ENCODE measurements around the gene NPDC1.

Gene NPDC1

DNA sequence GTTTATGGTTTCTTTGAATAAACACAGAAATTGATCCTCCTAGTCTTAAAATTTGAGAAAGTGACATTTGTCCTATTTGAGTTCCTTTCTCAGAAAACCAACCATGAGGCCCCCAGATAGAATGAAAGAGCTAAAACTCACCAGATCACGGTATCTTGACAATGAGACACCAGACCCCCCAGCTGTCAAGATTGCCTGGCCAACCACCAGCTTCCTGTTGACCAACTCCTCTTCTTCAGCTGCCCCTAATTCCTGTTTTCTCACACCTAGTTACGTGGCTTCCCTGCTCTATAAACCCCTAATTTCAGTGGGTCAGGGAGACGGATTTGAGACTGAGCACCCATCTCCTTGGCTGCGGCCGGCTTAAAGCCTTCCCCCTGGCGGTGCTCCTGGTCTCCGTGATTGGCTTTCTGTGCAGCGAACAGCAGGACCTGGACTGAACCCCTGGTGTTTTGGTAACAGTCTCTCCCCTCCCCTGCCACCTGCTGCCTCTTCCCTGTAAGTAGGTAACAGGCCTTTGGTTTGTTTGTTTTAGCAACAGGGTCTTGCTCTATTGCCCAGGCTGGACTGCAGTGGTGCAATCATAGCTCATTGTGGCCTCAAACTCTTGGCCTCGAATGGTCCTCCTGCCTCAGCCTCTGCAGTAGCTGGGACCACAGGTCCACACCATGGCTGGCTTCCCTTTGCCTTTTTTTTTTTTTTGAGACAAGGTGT is 12.7 kb upstream of the NPDC1 start:
- Histone ChIP-seq H3K36me3 (peaks cover 2% of the 10 kb centered on the region), H3K9me3 (no peaks in the 10 kb centered on the region), H3K4me3 (ENCODE audit: low read depth, low read length) (no peak overlapping the region), H3K4me1 (peaks cover 15% of the 10 kb centered on the region), H3K27me3 (no peaks in the 10 kb centered on the region)
- TF ChIP-seq, protein P1, sequence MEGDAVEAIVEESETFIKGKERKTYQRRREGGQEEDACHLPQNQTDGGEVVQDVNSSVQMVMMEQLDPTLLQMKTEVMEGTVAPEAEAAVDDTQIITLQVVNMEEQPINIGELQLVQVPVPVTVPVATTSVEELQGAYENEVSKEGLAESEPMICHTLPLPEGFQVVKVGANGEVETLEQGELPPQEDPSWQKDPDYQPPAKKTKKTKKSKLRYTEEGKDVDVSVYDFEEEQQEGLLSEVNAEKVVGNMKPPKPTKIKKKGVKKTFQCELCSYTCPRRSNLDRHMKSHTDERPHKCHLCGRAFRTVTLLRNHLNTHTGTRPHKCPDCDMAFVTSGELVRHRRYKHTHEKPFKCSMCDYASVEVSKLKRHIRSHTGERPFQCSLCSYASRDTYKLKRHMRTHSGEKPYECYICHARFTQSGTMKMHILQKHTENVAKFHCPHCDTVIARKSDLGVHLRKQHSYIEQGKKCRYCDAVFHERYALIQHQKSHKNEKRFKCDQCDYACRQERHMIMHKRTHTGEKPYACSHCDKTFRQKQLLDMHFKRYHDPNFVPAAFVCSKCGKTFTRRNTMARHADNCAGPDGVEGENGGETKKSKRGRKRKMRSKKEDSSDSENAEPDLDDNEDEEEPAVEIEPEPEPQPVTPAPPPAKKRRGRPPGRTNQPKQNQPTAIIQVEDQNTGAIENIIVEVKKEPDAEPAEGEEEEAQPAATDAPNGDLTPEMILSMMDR (IDR thresholded peaks at IDR 0.05; ENCODE audit: low read depth, low read length): no peak
- no peak for DNase-seq

DNA sequence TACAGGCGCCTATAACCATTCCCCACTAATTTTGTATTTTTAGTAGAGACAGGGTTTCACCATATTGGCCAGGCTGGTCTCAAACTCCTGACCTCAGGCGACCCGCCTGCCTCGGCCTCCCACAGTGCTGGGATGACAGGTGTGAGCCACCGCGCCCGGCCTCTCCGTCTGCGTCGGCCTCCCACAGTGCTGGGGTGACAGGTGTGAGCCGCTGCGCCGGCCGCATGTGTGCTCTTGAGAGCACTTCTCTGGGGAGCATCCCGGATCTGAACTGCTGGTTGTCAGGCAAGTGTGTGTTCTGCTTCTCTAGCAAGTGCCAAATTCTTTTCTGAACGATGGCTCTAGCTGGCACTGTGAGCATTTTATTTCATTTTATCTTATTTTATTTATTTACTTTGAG is 11.6 kb upstream of the NPDC1 start:
- Histone ChIP-seq H3K27me3 (no peaks in the 10 kb centered on the region), H3K4me1 (peaks cover 15% of the 10 kb centered on the region), H3K36me3 (no peaks in the 10 kb centered on the region), H3K9me3 (no peaks in the 10 kb centered on the region), H3K4me3 (ENCODE audit: low read depth, low read length) (no peak overlapping the region)
- TF ChIP-seq, protein P1 (IDR thresholded peaks at IDR 0.05; ENCODE audit: low read depth, low read length): no peak
- DNase-seq: no peak

DNA sequence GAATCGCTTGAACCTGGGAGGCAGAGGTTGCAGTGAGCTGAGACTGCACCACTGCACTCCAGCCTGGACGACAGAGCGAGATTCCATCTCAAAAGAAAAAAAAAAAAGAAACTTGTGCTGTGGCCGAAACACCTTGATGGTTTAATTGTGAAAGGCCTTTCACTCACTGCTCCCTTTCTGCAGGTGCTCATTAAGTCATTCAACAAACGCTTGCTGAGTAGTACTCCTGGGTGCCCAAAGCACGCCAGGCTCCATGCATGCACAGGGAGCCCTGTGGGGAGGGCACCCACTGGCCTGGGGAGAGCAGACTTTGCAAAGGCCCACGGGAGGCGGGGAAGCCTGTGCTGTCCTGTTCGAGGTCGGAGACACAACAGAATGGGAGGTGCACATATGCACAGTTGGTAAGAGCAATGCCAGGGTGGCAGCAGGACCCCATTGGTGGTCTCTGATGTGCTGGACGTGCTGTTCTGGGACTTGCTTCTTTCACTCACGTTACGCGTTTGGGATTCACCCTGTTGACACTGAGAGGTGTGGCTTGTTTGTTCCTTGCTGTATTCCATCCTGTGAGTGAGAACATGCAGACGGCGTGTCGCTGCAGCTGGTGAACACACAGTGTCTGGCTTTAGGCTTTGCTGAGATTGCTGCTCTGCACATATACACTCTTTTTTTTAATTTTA is 10.9 kb upstream of the NPDC1 start:
- H3K9me3 ChIP-seq: no peaks in the 10 kb centered on the region
- TF ChIP-seq, protein P1 (IDR thresholded peaks at IDR 0.05; ENCODE audit: low read depth, low read length): no peak
- no peak for DNase-seq
- H3K27me3 ChIP-seq: no peaks in the 10 kb centered on the region
- no peaks in the 10 kb centered on the region for H3K36me3 ChIP-seq
- H3K4me3 ChIP-seq (ENCODE audit: low read depth, low read length): no peak overlapping the region
- peaks cover 15% of the 10 kb centered on the region for H3K4me1 ChIP-seq

DNA sequence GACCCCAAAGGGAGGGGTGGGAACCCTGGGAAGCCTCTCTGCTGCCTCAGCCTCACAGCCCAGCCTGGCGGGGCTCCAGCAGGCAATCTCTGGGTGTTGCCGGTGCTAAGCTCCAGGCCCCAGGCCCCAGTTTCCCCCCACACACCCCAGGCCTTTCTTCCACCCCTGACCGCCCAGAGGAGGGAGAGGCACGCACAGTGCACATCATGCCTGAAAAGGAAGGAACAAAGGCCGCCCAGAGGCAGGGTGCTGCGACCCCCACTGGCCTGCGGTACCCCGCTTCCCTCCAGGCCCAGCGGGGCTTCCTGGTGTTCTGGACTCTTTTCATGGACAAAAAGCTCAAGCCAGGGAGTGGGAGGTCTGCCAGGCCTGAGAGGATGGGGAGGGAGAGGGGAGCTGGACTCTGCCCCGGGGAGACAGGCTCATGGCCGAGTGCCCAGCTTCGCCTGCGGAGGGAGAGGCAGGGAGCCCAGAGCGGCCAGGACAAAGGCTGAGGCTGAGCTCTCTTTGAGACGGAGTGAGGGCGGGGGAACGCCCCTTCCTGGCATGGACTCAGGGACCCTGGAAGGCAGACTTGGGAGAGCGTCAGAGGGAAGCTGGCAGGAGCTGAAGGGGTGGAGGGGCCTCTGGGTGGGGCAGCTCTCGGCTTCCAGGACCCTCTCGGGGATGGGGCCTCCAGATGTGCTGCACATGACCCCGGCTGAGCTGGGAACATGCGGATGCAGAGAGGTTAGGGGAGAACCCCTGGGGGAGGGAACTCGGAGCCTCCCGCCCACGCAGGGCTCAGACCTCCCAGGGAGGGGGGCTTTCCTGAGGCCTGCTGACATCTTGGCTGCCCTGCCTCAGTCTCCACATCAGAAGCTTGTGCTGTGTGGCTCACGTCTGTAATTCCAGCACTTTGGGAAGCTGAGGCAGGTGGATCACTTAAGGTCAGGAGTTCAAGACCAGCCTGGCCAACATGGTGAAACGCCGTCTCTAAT is 9.7 kb upstream of the NPDC1 start:
- H3K9me3 ChIP-seq: no peaks in the 10 kb centered on the region
- H3K36me3 ChIP-seq: no peaks in the 10 kb centered on the region
- DNase-seq: peak; percentile 86
- H3K4me1 ChIP-seq: peaks cover 15% of the 10 kb centered on the region
- H3K27me3 ChIP-seq: no peaks in the 10 kb centered on the region
- TF ChIP-seq, protein P1 (IDR thresholded peaks at IDR 0.05; ENCODE audit: low read depth, low read length): no peak
- peak overlapping the region; percentile 14 for H3K4me3 ChIP-seq (ENCODE audit: low read depth, low read length)

DNA sequence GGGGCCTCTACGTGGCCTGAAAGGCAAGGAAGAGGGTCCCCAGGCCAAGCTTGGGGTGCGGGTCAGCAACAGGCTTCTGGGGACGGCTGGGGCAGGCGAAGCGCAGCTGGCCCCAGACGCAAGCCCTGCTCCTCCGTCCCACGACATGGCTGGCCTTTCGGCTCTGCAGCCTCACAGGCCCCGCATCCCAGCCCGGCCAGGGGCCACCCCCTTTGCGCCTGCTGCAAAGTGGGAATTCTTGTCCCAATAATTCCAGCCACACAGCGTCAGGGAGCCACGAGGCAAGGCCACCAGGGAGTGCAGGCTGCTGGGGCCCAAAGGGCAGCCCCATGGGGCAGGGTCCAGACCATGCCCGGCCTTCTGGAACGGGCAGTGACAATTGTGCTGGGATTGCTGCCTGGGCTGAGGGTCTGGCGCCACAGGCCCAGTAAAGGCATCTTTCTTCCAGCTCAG is 9.0 kb upstream of the NPDC1 start:
- Histone ChIP-seq H3K4me1 (peaks cover 15% of the 10 kb centered on the region), H3K9me3 (no peaks in the 10 kb centered on the region), H3K27me3 (no peaks in the 10 kb centered on the region), H3K4me3 (ENCODE audit: low read depth, low read length) (no peak overlapping the region), H3K36me3 (no peaks in the 10 kb centered on the region)
- TF ChIP-seq, protein P1 (IDR thresholded peaks at IDR 0.05; ENCODE audit: low read depth, low read length): no peak
- no peak for DNase-seq
